Ishikawa (cell line): ENCODE measurements around the gene UPP2.

Source experiments
- CEBPB ChIP-seq: IDR thresholded peaks from 2 replicates; pipeline ENCODE4 v1.6.1; 2012
- CREB1 ChIP-seq: IDR thresholded peaks from 2 replicates; pipeline ENCODE4 v1.6.1; 2012; ENCODE audit warnings: low read depth
- EGR1 ChIP-seq: IDR thresholded peaks from 2 replicates; pipeline ENCODE4 v1.6.1; 2012
- EP300 ChIP-seq: IDR thresholded peaks from 2 replicates; pipeline ENCODE4 v1.6.1; 2012; ENCODE audit warnings: borderline replicate concordance
- FOXM1 ChIP-seq: IDR thresholded peaks from 2 replicates; pipeline ENCODE4 v1.6.1; 2012; ENCODE audit warnings: low read depth, borderline replicate concordance
- MAX ChIP-seq: IDR thresholded peaks from 2 replicates; pipeline ENCODE4 v1.6.1; 2012
- NFIC ChIP-seq: IDR thresholded peaks from 2 replicates; pipeline ENCODE4 v1.6.1; 2012
- RAD21 ChIP-seq: IDR thresholded peaks from 2 replicates; pipeline ENCODE4 v1.6.1; 2012; ENCODE audit warnings: low read depth
- REST ChIP-seq: IDR thresholded peaks from 2 replicates; pipeline ENCODE4 v1.6.1; 2012; ENCODE audit warnings: low read depth, mild to moderate bottlenecking
- TAF1 ChIP-seq: IDR thresholded peaks from 2 replicates; pipeline ENCODE4 v1.6.1; 2012; ENCODE audit warnings: low read depth, mild to moderate bottlenecking
- TCF12 ChIP-seq: IDR thresholded peaks from 2 replicates; pipeline ENCODE4 v1.6.1; 2012; ENCODE audit warnings: low read depth
- TEAD4 ChIP-seq: IDR thresholded peaks from 2 replicates; pipeline ENCODE4 v1.6.1; 2012
- USF1 ChIP-seq: IDR thresholded peaks from 2 replicates; pipeline ENCODE4 v1.6.1; 2012
- YY1 ChIP-seq: IDR thresholded peaks from 2 replicates; pipeline ENCODE4 v1.6.1; 2012; ENCODE audit warnings: low read depth
- ZBTB7A ChIP-seq: IDR thresholded peaks from 2 replicates; pipeline ENCODE4 v1.6.1; 2012; ENCODE audit warnings: low read depth

Gene UPP2

GRCh38 chr2:158144914-158145625 lies 43.4 kb downstream of the UPP2 start:
- TF ChIP-seq EP300 = no peak
- no peak for TF ChIP-seq TAF1
- no peak for TF ChIP-seq TEAD4
- TF ChIP-seq EGR1 = no peak
- no peak for TF ChIP-seq MAX
- TF ChIP-seq RAD21 = no peak
- TF ChIP-seq CEBPB = no peak
- TF ChIP-seq FOXM1 = no peak
- no peak for TF ChIP-seq TCF12
- no peak for TF ChIP-seq ZBTB7A
- TF ChIP-seq YY1 = no peak
- TF ChIP-seq NFIC = no peak
- no peak for TF ChIP-seq REST
- TF ChIP-seq USF1 = no peak

- TF ChIP-seq TCF12 (no peak), CEBPB (no peak), CREB1 (no peak), TAF1 (no peak), FOXM1 (no peak)
Measured at GRCh38 chr2:158153270-158154015, 51.8 kb downstream of the UPP2 start.

GRCh38 chr2:158154596-158154995 lies 52.9 kb downstream of the UPP2 start:
- no peak for TF ChIP-seq CREB1
- TF ChIP-seq FOXM1 = no peak
- no peak for TF ChIP-seq TAF1
- TF ChIP-seq USF1 = no peak
- no peak for TF ChIP-seq TCF12
- TF ChIP-seq MAX = no peak
- no peak for TF ChIP-seq EP300
- TF ChIP-seq CEBPB = no peak
- no peak for TF ChIP-seq TEAD4
- TF ChIP-seq NFIC = no peak
- no peak for TF ChIP-seq RAD21
- no peak for TF ChIP-seq EGR1
- TF ChIP-seq YY1 = no peak
- TF ChIP-seq ZBTB7A = no peak

GRCh38 chr2:158172719-158173118 lies 71.0 kb downstream of the UPP2 start:
- TF ChIP-seq NFIC (no peak), EGR1 (no peak), TEAD4 (no peak), CREB1 (no peak), MAX (no peak), TCF12 (no peak), ZBTB7A (no peak), USF1 (no peak), YY1 (no peak), TAF1 (no peak), CEBPB (no peak), EP300 (no peak)

GRCh38 chr2:158174495-158174894 lies 72.8 kb downstream of the UPP2 start:
- TF ChIP-seq EP300 = no peak
- TF ChIP-seq ZBTB7A = no peak
- TF ChIP-seq RAD21 = no peak
- TF ChIP-seq YY1 = no peak
- no peak for TF ChIP-seq MAX
- no peak for TF ChIP-seq USF1
- TF ChIP-seq REST = no peak
- TF ChIP-seq FOXM1 = no peak
- no peak for TF ChIP-seq TAF1
- no peak for TF ChIP-seq NFIC
- no peak for TF ChIP-seq CEBPB
- no peak for TF ChIP-seq EGR1
- TF ChIP-seq CREB1 = no peak
- TF ChIP-seq TEAD4 = no peak
- TF ChIP-seq TCF12 = no peak
